Retina (tissue), 1 donor: Measurements from ENCODE around the gene TMEM18.

Experiments used
- DNase-seq: peaks from one replicate; pipeline ENCODE4 v3.0.0-alpha.2; 2016

TMEM18 gene

DNA sequence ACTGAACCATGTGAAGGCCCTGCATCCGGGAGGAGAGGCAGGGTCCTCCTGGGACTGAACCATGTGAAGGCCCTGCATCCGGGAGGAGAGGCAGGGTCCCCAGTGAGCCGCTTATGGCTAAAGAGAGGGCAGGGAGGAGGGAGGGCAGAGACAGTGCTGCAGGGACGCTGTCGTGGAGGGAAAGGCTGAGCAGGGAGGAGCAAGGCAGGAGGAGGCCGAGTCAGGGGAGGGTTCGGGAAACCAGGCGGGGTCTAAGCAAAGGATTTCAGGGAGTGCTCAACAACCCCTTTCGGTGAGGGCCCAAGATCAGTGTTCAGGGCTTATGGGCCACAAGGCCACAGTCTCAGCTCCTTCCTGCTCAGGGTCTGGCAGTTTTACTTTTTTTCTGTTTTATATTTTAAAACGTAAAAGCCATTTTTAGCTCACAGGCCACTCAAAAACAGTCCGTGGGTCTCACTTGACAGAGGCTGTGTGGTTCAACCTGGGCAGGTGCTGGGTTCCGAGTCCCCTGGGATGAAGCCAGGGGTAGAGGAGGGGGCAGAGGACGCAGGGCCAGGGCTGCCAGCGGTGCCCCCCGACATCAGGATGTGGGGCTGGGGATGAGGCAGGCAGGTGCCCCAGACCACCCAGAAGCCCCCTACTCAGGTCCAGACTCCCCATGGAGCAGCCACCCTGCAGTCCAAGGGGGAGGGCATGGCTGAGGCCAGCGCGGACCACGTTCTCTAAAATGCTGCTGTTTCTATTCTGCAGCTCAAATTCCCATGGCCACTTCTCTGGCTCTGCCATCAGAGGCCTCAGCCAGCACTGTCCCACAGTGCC lies 5.2 kb downstream of the TMEM18 start:
- no peak for DNase-seq

GRCh38 chr2:671072-671471 lies 6.1 kb downstream of the TMEM18 start:
- no peak for DNase-seq

DNA sequence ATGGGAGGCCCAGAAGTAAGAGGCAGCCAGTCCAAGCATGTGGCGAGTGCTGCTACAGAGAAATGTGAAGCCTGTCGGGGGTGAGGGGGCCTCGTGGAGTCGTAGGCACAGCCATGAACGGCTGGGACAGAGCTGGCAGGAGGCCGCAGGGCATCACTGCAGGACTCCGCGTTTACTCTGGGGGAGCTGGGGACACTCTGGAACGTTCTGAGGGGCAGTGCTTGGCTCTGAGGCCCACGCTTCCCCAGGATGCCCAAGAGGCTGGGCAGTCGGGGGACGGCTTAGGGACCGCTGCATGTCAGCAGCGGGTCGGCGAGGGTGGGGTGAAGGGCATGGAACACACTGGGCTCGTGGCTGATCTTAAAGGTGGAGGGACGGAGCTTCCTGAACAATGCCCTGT lies 6.6 kb downstream of the TMEM18 start:
- DNase-seq: no peak

DNA sequence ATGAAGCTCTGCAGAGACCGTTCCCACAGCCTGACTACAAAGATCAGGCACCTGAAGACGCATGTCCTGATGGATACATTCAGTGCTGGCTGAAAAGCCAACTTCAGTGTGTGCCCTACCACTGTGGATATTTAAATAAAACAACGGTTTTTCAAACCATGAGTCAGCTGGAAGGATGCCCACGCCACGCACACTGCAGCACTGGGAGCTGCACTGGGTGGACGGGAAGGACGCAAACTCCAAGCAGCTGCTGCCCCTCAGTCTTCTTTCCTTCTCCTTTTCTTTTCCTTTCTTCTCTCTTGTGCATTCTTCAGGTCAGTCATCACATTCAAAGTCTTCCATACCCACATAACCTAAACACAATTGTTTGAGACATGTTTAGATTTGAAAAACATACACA lies 7.9 kb downstream of the TMEM18 start:
- DNase-seq: no peak

GRCh38 chr2:668000-668398 lies 9.2 kb downstream of the TMEM18 start:
- DNase-seq: no peak

GRCh38 chr2:667332-667999 lies 9.7 kb downstream of the TMEM18 start:
- no peak for DNase-seq

DNA sequence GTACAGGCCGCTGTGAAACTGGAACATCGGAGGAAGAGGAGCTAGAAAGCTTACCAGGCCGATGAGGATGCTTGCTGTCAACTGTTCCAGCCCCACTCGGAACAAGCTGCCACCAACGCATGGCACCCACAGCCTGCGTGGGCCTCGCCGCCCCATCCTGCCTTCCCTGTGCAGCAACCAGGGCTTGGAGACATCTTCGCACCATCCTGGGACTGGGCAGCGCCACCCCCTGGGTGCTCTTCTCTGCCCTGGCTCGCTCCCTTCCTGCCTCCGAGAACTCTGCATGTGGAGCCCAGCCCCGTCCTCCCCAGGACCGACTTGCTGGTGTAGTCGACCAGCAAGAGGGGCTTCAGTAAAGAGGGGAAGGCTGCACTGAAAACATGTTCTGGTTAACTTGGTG lies 10.8 kb downstream of the TMEM18 start:
- DNase-seq: no peak

DNA sequence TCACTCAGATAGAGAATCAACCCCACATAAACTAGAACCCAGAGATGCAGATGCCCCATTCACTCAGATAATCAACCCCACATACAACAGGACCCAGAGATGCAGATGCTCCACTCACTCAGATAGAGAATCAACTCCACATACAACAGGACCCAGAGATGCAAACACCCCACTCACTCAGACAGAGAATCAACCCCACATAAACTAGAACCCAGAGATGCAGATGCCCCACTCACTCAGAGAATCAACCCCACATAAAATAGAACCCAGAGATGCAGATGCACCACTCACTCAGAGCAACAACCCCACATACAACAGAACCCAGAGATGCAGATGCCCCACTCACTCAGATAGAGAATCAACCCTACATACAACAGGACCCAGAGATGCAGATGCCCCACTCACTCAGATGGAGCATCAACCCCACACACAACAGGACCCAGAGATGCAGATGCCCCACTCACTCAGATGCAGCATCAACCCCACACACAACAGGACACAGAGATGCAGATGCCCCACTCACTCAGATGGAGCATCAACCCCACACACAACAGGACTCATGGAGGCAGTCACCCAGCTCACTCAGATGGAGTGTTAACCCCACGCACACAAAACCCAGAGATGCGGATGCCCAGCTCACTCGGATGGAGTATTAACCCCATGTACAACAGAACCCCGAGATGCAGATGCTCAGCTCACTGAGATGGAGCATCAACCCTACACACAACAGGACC lies 11.7 kb downstream of the TMEM18 start:
- no peak for DNase-seq

- no peak for DNase-seq
Observed at GRCh38 chr2:664063-664462, 13.1 kb downstream of the TMEM18 start.

GRCh38 chr2:663221-663620 lies 14.0 kb downstream of the TMEM18 start:
- DNase-seq: no peak

DNA sequence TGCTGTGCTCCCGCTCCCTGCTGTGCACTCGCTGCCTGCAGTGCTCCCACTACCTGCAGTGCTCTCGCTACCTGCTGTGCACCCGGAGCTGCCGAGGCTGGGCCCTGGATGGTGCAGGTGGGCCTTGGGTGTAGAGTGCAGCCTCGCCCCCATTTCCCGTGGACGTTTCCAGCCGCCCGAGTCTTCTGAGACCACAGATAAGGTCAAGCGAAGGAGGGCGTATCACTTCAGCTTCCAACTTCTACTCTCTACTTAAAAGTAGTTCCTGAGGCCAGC lies 15.9 kb downstream of the TMEM18 start:
- DNase-seq: no peak

- DNase-seq: peak; percentile 69
Observed at GRCh38 chr2:660586-661359, 16.4 kb downstream of the TMEM18 start.

- no peak for DNase-seq
Observed at GRCh38 chr2:660029-660428, 17.2 kb downstream of the TMEM18 start.

- DNase-seq: no peak
Observed at GRCh38 chr2:658426-658825, 18.8 kb downstream of the TMEM18 start.

GRCh38 chr2:657766-658165 lies 19.4 kb downstream of the TMEM18 start:
- no peak for DNase-seq

GRCh38 chr2:656676-657075 lies 20.5 kb downstream of the TMEM18 start:
- DNase-seq: no peak

DNA sequence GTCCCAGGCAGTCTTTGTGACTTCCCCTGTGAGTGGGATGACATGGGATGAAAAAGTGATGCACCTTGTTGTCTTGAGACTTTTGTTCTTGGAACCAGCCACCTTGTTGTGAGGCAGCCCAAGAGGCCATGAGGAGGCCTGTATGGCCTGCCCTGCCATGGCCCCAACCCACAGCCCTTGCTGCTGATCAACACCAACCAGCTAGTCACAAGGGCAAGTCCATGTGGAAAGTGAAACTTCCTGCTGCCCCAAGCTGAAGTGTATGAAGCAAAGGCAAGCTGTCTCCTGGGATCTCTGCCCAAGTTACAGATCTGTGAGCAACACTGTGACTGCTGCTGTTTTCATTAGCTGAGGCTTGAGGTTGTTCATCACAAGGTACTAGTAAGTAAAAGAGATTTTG lies 21.6 kb downstream of the TMEM18 start:
- DNase-seq: no peak

DNA sequence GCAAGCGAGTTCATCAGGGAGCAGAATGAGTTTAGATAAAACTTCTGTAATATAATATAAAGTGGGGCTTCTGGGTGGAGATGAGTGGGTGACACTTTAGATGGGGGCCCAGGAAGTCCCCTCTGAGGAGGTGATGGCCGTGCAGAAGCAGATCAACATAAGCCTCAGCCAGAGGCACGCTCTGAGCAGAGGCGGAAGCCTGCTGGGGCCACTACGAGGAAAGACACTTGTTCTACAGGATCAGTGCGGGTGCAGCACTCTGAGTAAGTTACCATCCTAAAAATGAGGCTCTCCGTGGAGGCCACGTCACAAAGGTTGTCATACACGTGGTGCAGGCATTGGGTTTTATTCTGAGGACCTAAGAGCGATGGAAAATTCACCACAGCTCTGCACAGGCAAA lies 22.3 kb downstream of the TMEM18 start:
- DNase-seq: no peak

DNA sequence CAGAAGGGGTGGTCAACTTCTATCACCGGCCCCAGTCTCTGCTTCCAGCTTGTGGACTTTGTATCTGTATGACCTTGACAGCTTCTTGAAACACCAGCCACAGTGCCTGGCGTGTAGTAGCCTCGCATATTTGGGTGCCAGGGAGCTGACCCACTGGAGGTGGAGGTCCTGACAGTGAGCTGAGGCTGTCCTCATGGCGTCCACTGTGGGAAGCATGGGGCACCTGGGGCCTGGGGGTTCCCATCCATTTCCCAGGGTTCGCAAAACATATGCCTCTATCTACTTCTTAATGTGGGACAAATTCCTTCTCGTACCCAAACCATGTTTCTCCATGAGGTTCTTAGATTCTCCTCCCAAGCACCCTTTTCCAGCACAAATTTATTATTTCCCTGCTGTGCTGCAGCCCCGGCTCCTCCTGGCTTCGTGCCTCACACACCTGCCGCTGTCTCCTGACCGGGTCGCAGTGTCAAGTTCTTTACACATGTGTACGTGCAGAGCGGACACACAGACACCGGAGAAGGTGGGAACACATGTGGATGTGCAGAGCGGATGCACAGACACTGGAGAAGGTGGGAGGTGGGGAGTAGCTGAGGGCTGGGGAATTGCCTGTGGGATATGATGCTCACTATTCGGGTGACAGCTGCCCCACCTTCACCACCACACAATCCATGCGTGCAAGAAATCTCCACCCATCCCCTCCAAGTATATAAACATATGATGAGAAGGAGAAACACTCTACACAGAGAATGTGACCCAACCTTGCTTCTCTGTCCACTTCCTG lies 23.4 kb downstream of the TMEM18 start:
- DNase-seq: no peak

DNA sequence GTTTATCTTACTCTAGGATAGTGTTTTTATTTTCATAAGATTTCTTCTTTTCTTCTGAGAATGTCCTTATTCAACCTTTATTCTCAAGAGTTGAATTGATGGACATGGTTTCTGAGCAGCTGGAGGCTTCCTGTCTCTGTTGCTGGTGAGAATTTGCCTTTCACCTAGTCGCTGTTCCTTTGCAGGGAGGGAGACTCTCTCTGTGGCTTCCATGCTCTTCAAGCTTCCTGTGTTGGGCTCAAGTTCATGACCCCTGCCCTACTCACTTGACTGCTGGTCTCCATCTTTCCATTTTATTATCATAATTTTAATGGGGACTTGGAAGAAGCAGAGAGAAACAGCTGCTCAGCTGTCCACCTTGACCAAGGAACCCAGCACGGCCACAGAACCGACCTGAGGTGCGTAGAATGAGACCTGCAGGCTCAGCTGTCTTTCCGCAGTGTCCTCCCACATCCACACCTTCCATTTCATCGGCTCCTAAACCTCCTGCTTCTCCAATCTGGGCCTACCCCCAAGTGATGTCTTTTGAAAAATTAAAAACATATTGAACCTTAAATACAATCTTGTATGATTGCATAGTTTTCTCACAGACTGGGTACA lies 24.2 kb downstream of the TMEM18 start:
- DNase-seq: no peak

DNA sequence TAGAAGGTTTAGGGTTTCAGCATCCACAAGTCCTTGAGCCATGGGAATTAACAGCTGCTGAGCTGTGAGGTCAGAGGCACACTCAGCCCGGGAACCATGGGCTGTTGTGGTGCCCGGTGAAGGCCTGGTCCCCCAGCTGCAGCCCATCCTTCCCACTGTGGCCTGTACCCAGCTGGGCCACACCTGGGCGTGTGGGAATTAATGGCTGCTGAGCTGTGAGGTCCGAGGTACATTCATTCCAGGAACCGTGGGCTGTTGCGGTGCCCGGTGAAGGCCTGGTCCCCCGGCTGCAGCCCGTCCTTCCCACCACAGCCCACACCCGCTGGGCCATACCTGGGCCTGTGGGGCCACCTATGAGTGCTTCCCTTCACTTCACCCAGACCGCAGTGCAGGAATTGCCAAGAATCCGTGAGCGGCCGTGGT lies 25.2 kb downstream of the TMEM18 start:
- no peak for DNase-seq
